ENCODE results near the gene NLGN1.

- TF ChIP-seq CTCF (IDR thresholded peaks at IDR 0.05) (no peak), POLR2A (IDR thresholded peaks at IDR 0.05) (no peak), POLR2AphosphoS5 (IDR thresholded peaks at IDR 0.05) (no peak)
These were observed 516.5 kb downstream of the NLGN1 start for GRCh38 chr3:173913974-173914421.
